K562 (cell line): ENCODE measurements around the gene ATXN7. TPM values are rescaled to one million over a fixed set of nuclear protein-coding genes. Genes with fewer than 3 reads are reported as not detected.

Experiments used
- ETS2 ChIP-seq: IDR thresholded peaks from 2 replicates; pipeline ENCODE4 v1.6.1; 2016; ENCODE audit warnings: borderline replicate concordance, missing genetic modification characterization, mild to moderate bottlenecking, moderate library complexity, missing compliant biosample characterization; ENCODE audit not compliant: poor library complexity, severe bottlenecking
- KDM2B ChIP-seq: fragments of 250-450 bp; sonication (Bioruptor Pico); IDR thresholded peaks from 2 replicates; pipeline ENCODE4 v1.8.0; 2021; ENCODE audit warnings: mild to moderate bottlenecking, moderate library complexity
- MCM3 ChIP-seq: fragments of 450-650 bp; IDR thresholded peaks from 2 replicates; pipeline ENCODE4 v1.6.1; 2016
- NFE2L1 ChIP-seq: fragments of 450-650 bp; IDR thresholded peaks from 2 replicates; pipeline ENCODE4 v1.6.1; 2016; ENCODE audit warnings: missing genetic modification characterization, low read depth, mild to moderate bottlenecking, missing compliant biosample characterization, moderate library complexity, borderline replicate concordance
- PHF8 ChIP-seq: fragments of 200-600 bp; sonication (generic); IDR thresholded peaks from 2 replicates; pipeline ENCODE4 v1.6.1; 2012; ENCODE audit warnings: mixed run types, mild to moderate bottlenecking, inconsistent platforms, low read length, moderate library complexity, borderline replicate concordance
- RBM17 ChIP-seq: fragments of 200-400 bp; formaldehyde crosslinking; IDR thresholded peaks from 2 replicates; pipeline ENCODE4 v1.6.1; 2017; ENCODE audit warnings: low read depth, mild to moderate bottlenecking, low read length, borderline replicate concordance
- TARDBP ChIP-seq: fragments of 450-650 bp; IDR thresholded peaks from 2 replicates; pipeline ENCODE4 v1.6.1; 2016
- TSC22D4 ChIP-seq: fragments of 450-650 bp; IDR thresholded peaks from 2 replicates; pipeline ENCODE4 v1.6.1; 2016; ENCODE audit warnings: missing genetic modification characterization, missing biosample characterization, control low read depth
- polyA plus RNA-seq, 8 experiments: library from polyadenylated mRNA; depleted of rRNA in 4 of 8; stranded (reverse) in 5 of 8; unstranded in 3 of 8; fragments of >200 nt; fragmentation: Nextera tagmentation in 2 of 8; fragmentation: Illumina TruSeq in 1 of 8; extraction: Ambion mirVana in 2 of 8; extraction: Trizol in 1 of 8; gene quantifications; 2 replicates each; pipeline versions ENCODE4 v1.2.1 to v1.2.3, GENCODE V29; 2011 to 2014; ENCODE audit warnings: inconsistent platforms in 1 of 8, missing spikeins in 1 of 8
- total RNA-seq, 7 experiments: library from RNA; depleted of rRNA in 6 of 7; stranded (reverse); fragments of >200 nt in 6 of 7; fragmentation: Illumina TruSeq in 2 of 7; extraction: Trizol in 2 of 7; gene quantifications; 2 replicates each; pipeline versions ENCODE4 v1.2.1 to v1.2.3, GENCODE V29; 2011 to 2021; ENCODE audit warnings: low replicate concordance in 1 of 7
- TF ChIP-seq, protein P1 (sequence below): fragments of 250-450 bp; sonication (Bioruptor Pico); IDR thresholded peaks from 2 replicates; pipeline ENCODE4 v1.5.0; 2021; ENCODE audit warnings: mild to moderate bottlenecking, borderline replicate concordance
- TF ChIP-seq, protein P2 (sequence below): sonication (generic); formaldehyde crosslinking; IDR thresholded peaks from 2 replicates; pipeline ENCODE4 v1.8.1; 2023; ENCODE audit warnings: mild to moderate bottlenecking, missing genetic modification reagents, moderate library complexity
- TF ChIP-seq, protein P3 (sequence below), 2 experiments: fragments of 450-650 bp in 1 of 2; IDR thresholded peaks; 2 replicates each; pipeline ENCODE4 v1.6.1; 2011 to 2017; ENCODE audit warnings: low read depth in 2 of 2, antibody characterized with exemption in 1 of 2, borderline replicate concordance in 1 of 2, low read length in 1 of 2, mild to moderate bottlenecking in 1 of 2, mixed read lengths in 1 of 2; ENCODE audit not compliant: control insufficient read depth in 1 of 2
- TF ChIP-seq, protein P4 (sequence below): fragments of 450-650 bp; formaldehyde crosslinking; IDR thresholded peaks from 2 replicates; pipeline ENCODE4 v1.4.0; 2020; ENCODE audit warnings: mild to moderate bottlenecking
- TF ChIP-seq, protein P5 (sequence below): fragments of 250-450 bp; sonication (Bioruptor Pico); IDR thresholded peaks from 2 replicates; pipeline ENCODE4 v1.5.1; 2021; ENCODE audit warnings: mild to moderate bottlenecking
- TF ChIP-seq, protein P6 (sequence below): sonication (generic); formaldehyde crosslinking; IDR thresholded peaks from 2 replicates; pipeline ENCODE4 v1.9.0; 2022; ENCODE audit warnings: mild to moderate bottlenecking, missing genetic modification reagents

ATXN7 gene
- total and polyA plus RNA-seq, 9 of the 15 experiments (the other 6 are each of a cell fraction or from before 2014, with no cell fraction given), result 0.41 to 9.2 (median 6.7) TPM

DNA sequence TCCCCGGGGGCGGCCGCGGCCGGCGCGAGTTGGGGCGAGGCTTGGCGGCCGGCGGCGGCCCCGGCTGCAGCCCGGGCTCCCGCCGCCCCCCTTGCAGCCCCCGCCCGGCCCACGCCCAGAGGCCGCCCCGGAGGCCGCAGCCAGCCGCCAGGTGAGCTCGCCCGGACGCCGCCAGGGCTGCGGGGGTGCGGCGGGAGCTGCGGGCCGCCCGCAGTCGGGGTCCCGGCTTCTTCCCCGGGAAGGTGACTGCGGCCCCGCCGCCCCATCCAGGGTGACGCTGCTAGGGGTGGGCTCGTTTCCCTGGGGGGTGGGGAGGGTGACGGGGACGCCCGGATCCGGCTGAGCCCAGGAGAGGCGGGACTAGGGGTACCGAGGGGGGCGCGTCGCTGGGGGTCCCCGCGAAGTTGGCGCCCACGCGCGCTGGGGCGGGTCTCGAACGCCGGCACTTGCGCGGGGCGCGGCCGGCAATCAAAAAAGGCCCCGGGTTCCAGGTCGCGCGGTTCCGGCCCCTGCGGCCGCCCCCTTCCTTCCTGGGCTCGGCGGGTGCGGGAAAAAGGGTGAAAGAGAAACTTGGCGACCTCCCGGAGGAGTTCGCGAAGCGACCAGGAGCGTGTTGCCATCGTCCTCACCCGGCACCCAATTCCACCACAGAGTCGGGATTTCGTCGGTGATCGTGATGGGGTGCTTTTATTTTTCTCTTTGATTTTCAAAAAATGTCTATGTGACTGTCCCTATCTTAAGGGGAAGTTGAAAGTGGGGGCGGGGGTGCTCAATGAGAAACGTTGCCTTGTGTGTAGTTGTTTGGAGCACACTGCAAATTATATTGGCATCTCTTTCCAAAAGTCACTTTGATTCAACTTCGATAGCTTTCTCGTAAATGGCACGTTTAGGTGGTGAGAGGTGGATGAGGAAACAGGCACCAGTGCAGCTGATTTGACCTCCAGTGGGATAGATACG lies 619 bp downstream of the ATXN7 start (continued):
- TF ChIP-seq, protein P1, sequence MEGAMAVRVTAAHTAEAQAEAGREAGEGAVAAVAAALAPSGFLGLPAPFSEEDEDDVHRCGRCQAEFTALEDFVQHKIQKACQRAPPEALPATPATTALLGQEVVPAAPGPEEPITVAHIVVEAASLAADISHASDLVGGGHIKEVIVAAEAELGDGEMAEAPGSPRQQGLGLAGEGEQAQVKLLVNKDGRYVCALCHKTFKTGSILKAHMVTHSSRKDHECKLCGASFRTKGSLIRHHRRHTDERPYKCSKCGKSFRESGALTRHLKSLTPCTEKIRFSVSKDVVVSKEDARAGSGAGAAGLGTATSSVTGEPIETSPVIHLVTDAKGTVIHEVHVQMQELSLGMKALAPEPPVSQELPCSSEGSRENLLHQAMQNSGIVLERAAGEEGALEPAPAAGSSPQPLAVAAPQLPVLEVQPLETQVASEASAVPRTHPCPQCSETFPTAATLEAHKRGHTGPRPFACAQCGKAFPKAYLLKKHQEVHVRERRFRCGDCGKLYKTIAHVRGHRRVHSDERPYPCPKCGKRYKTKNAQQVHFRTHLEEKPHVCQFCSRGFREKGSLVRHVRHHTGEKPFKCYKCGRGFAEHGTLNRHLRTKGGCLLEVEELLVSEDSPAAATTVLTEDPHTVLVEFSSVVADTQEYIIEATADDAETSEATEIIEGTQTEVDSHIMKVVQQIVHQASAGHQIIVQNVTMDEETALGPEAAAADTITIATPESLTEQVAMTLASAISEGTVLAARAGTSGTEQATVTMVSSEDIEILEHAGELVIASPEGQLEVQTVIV (CRISPR knock-in tag), result no peak
- TF ChIP-seq, protein P2, sequence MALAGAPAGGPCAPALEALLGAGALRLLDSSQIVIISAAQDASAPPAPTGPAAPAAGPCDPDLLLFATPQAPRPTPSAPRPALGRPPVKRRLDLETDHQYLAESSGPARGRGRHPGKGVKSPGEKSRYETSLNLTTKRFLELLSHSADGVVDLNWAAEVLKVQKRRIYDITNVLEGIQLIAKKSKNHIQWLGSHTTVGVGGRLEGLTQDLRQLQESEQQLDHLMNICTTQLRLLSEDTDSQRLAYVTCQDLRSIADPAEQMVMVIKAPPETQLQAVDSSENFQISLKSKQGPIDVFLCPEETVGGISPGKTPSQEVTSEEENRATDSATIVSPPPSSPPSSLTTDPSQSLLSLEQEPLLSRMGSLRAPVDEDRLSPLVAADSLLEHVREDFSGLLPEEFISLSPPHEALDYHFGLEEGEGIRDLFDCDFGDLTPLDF, result no peak
- TF ChIP-seq, protein P3, sequence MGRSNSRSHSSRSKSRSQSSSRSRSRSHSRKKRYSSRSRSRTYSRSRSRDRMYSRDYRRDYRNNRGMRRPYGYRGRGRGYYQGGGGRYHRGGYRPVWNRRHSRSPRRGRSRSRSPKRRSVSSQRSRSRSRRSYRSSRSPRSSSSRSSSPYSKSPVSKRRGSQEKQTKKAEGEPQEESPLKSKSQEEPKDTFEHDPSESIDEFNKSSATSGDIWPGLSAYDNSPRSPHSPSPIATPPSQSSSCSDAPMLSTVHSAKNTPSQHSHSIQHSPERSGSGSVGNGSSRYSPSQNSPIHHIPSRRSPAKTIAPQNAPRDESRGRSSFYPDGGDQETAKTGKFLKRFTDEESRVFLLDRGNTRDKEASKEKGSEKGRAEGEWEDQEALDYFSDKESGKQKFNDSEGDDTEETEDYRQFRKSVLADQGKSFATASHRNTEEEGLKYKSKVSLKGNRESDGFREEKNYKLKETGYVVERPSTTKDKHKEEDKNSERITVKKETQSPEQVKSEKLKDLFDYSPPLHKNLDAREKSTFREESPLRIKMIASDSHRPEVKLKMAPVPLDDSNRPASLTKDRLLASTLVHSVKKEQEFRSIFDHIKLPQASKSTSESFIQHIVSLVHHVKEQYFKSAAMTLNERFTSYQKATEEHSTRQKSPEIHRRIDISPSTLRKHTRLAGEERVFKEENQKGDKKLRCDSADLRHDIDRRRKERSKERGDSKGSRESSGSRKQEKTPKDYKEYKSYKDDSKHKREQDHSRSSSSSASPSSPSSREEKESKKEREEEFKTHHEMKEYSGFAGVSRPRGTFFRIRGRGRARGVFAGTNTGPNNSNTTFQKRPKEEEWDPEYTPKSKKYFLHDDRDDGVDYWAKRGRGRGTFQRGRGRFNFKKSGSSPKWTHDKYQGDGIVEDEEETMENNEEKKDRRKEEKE (IDR thresholded peaks at IDR 0.05; ENCODE audit: borderline replicate concordance in 1 of 2, control insufficient read depth in 1 of 2, low read depth in 2 of 2, low read length in 1 of 2), result no peak
- TF ChIP-seq TARDBP, result no peak
- no peak for TF ChIP-seq ETS2
- TF ChIP-seq MCM3, result no peak
- TF ChIP-seq KDM2B (CRISPR knock-in tag), result no peak
- TF ChIP-seq, protein P4, sequence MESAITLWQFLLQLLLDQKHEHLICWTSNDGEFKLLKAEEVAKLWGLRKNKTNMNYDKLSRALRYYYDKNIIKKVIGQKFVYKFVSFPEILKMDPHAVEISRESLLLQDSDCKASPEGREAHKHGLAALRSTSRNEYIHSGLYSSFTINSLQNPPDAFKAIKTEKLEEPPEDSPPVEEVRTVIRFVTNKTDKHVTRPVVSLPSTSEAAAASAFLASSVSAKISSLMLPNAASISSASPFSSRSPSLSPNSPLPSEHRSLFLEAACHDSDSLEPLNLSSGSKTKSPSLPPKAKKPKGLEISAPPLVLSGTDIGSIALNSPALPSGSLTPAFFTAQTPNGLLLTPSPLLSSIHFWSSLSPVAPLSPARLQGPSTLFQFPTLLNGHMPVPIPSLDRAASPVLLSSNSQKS (CRISPR knock-in tag), result no peak
- no peak for TF ChIP-seq RBM17
- TF ChIP-seq, protein P5, sequence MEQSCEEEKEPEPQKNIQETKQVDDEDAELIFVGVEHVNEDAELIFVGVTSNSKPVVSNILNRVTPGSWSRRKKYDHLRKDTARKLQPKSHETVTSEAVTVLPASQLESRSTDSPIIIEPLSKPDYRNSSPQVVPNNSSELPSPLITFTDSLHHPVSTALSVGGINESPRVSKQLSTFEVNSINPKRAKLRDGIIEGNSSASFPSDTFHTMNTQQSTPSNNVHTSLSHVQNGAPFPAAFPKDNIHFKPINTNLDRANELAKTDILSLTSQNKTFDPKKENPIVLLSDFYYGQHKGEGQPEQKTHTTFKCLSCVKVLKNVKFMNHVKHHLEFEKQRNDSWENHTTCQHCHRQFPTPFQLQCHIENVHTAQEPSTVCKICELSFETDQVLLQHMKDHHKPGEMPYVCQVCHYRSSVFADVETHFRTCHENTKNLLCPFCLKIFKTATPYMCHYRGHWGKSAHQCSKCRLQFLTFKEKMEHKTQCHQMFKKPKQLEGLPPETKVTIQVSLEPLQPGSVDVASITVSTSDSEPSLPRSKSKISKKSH, result no peak
- TF ChIP-seq, protein P6, sequence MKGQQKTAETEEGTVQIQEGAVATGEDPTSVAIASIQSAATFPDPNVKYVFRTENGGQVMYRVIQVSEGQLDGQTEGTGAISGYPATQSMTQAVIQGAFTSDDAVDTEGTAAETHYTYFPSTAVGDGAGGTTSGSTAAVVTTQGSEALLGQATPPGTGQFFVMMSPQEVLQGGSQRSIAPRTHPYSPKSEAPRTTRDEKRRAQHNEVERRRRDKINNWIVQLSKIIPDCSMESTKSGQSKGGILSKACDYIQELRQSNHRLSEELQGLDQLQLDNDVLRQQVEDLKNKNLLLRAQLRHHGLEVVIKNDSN (CRISPR knock-in tag), result no peak
- TF ChIP-seq NFE2L1, result no peak
- TF ChIP-seq TSC22D4 (tag), result no peak
- TF ChIP-seq PHF8, result peak; percentile 29; the same call in 1 of the 2 replicates
